AG04449 (cell line): Measurements from ENCODE around the gene ATP6V1F.

Source experiments
- CTCF ChIA-PET: fragments of 350-600 bp; formaldehyde crosslinking; extraction: SDS; loops from one replicate; lab custom pipeline; 2021; ENCODE audit warnings: antibody characterized with exemption; lab: Yijun Ruan, JAX
- POLR2A ChIA-PET: fragments of 400-600, 350-600 bp; formaldehyde crosslinking; extraction: SDS; loops from one replicate; lab custom pipeline; 2020; ENCODE audit warnings: antibody characterized with exemption, inconsistent platforms; lab: Yijun Ruan, JAX
- DNase-seq: peaks from one replicate; pipeline ENCODE4 v3.0.0-alpha.2; 2010; ENCODE audit warnings: low read depth, low spot score
- H3K4me3 ChIP-seq: 2 replicates; pipeline ENCODE4 v1.5.1; 2011; ENCODE audit warnings: low read depth, mild to moderate bottlenecking, control low read depth, low read length
- TF ChIP-seq, protein P1 (sequence below): IDR thresholded peaks from one replicate; pipeline ENCODE4 v1.5.1; 2011; ENCODE audit warnings: mild to moderate bottlenecking, moderate library complexity, low read length, control low read depth, inconsistent platforms; ENCODE audit not compliant: insufficient read depth; ENCODE audit errors: missing control alignments

Gene ATP6V1F

GRCh38 chr7:128837521-128837921 is 25.1 kb upstream of the ATP6V1F start:
- POLR2A ChIA-PET, result no interaction called here
- no peak overlapping the region for H3K4me3 ChIP-seq
- CTCF ChIA-PET, result no interaction called here
- TF ChIP-seq, protein P1, sequence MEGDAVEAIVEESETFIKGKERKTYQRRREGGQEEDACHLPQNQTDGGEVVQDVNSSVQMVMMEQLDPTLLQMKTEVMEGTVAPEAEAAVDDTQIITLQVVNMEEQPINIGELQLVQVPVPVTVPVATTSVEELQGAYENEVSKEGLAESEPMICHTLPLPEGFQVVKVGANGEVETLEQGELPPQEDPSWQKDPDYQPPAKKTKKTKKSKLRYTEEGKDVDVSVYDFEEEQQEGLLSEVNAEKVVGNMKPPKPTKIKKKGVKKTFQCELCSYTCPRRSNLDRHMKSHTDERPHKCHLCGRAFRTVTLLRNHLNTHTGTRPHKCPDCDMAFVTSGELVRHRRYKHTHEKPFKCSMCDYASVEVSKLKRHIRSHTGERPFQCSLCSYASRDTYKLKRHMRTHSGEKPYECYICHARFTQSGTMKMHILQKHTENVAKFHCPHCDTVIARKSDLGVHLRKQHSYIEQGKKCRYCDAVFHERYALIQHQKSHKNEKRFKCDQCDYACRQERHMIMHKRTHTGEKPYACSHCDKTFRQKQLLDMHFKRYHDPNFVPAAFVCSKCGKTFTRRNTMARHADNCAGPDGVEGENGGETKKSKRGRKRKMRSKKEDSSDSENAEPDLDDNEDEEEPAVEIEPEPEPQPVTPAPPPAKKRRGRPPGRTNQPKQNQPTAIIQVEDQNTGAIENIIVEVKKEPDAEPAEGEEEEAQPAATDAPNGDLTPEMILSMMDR, result no peak
- no peak for DNase-seq

DNA sequence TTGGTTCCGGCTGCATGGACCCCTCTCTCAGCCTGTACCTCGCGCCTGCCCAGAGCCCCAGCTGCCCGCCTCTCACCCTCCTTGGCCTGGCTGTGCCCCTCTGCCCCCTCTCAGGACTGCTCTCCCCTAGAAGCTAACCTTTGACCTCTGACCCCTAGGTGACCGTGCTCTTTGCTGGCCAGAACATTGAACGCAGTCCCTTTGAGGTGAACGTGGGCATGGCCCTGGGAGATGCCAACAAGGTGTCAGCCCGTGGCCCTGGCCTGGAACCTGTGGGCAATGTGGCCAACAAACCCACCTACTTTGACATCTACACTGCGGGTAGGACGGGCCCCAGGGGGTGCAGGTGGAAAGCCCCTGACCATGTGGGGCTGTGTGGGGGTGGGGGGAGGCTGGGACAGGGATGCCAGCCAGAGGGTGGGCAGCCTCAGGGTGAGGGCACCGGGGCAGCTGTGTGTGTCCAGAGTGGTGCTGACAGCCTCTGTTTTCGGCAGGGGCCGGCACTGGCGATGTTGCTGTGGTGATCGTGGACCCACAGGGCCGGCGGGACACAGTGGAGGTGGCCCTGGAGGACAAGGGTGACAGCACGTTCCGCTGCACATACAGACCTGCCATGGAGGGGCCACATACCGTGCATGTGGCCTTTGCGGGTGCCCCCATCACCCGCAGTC is 24.4 kb upstream of the ATP6V1F start:
- no peak for DNase-seq
- TF ChIP-seq, protein P1, result no peak
- no peak overlapping the region for H3K4me3 ChIP-seq
- POLR2A ChIA-PET, result no interaction called here
- CTCF ChIA-PET, result interaction anchor here (8.4 kb wide), 1 partner anchor 23 kb away, joined by 48 read pairs; the partner anchor contains the start of gene ATP6V1F

- no peak for DNase-seq
- ChIA-PET CTCF (interaction anchor here (1.2 to 8.4 kb wide), 2 partner anchors 11 to 22 kb away, joined by 3 to 48 read pairs; partner anchors contain the start of gene ATP6V1F), POLR2A (no interaction called here)
- H3K4me3 ChIP-seq, result no peak overlapping the region
- TF ChIP-seq, protein P1, result no peak
Observed at GRCh38 chr7:128838981-128839731, 23.5 kb upstream of the ATP6V1F start.

- ChIA-PET POLR2A (no interaction called here), CTCF (interaction anchor here (1.2 to 8.4 kb wide), 3 partner anchors 8 to 22 kb away, joined by 3 to 48 read pairs (median 3); partner anchors contain the start of gene ATP6V1F)
- TF ChIP-seq, protein P1, result no peak
- no peak for DNase-seq
- no peak overlapping the region for H3K4me3 ChIP-seq
Observed at GRCh38 chr7:128839751-128840177, 22.9 kb upstream of the ATP6V1F start.

DNA sequence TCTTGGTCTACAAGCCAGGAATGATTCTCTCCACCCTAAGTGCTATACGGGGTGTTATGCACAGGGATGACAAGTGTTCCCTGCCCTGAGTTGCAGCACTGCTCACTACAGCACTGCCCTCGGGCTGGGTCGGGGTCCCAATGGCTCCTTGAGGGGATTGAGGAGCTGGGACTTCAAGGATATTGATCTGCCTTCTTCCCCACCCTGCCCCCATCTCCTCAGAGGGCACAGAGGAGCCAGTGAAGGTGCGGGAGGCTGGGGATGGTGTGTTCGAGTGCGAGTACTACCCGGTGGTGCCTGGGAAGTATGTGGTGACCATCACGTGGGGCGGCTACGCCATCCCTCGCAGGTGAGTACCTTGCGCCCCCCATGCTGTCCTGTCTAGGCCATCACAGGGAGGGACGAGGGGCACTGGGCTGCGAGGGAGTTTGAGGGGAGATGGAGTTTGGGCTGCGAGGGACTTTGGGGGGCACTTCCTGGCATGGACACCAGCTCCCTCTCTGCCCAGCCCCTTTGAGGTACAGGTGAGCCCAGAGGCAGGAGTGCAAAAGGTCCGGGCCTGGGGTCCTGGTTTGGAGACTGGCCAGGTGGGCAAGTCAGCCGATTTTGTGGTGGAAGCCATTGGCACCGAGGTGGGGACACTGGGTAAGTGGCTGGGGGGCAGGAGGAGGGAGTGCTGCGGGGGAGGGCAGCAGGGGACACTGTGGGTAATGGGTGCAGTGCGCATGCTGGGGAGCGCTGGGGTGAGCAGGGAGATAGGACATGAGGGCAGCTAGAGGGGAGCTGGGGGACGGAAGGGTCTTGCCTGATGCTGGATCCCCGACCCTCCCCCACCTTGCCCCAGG is 22.1 kb upstream of the ATP6V1F start:
- ChIA-PET POLR2A (no interaction called here), CTCF (interaction anchor here (1.1 to 8.4 kb wide), 6 partner anchors 8 to 21 kb away, joined by 3 to 48 read pairs (median 6); partner anchors contain the start of gene ATP6V1F)
- no peak for DNase-seq
- no peak overlapping the region for H3K4me3 ChIP-seq
- TF ChIP-seq, protein P1, result no peak
